Activated CD4-positive, alpha-beta T cell treated with anti-CD3 and anti-CD28 coated beads for 36 hours (primary cell): ENCODE measurements around the gene TIGD7. TPM values are rescaled to one million over a fixed set of nuclear protein-coding genes. Genes with fewer than 3 reads are reported as not detected.

Experiments used
- ATAC-seq: fragments of 200-7000 bp; cut with Tn5 transposase; one replicate; pipeline ENCODE4 v1.10.0; 2021; ENCODE audit warnings: mild to moderate bottlenecking, moderate library complexity
- CTCF ChIA-PET: fragments of 350-600 bp; sonication (Branson Sonifier 250); formaldehyde crosslinking; loops from one replicate; lab custom pipeline; 2021; ENCODE audit warnings: antibody characterized with exemption; lab: Charles Lee
- POLR2A ChIA-PET: fragments of 350-600 bp; sonication (Branson Sonifier 250); formaldehyde crosslinking; loops from one replicate; lab custom pipeline; 2021; ENCODE audit warnings: antibody characterized with exemption, inconsistent platforms; lab: Charles Lee
- DNase-seq: peaks from one replicate; pipeline ENCODE4 v3.0.0-alpha.2; 2020
- H3K27ac Mint-ChIP-seq: one replicate; pipeline ENCODE4 v1.8.0; 2021; ENCODE audit warnings: mixed read lengths
- H3K27me3 Mint-ChIP-seq: one replicate; pipeline ENCODE4 v1.8.0; 2021; ENCODE audit warnings: mixed read lengths
- H3K36me3 Mint-ChIP-seq: one replicate; pipeline ENCODE4 v1.8.0; 2021; ENCODE audit warnings: low read depth, mixed read lengths
- H3K4me1 Mint-ChIP-seq: one replicate; pipeline ENCODE4 v1.8.0; 2021; ENCODE audit warnings: mixed read lengths
- H3K4me3 Mint-ChIP-seq: one replicate; pipeline ENCODE4 v1.8.0; 2021; ENCODE audit warnings: mild to moderate bottlenecking, moderate library complexity, mixed read lengths
- H3K9me3 Mint-ChIP-seq: one replicate; pipeline ENCODE4 v1.8.0; 2021; ENCODE audit warnings: low read depth, mixed read lengths
- intact Hi-C, 2 experiments: fragments of 100-400 bp; cut with DNase I in 1 of 2; cut with micrococcal nuclease in 1 of 2; formaldehyde crosslinking; loops; one replicate each; pipeline versions ENCODE4 v1.14.2 to v1.15.1; 2022 to 2024; cut with DNase I, micrococcal nuclease
- total RNA-seq, 2 experiments: library from RNA; stranded (reverse); gene quantifications; one replicate each; pipeline ENCODE4 v1.2.3, GENCODE V29; 2021

TIGD7 gene
- total RNA-seq, 2 experiments from 2014 or later = 2.9 TPM

- POLR2A ChIA-PET = no interaction called here
- no peak for DNase-seq
These were observed 6.3 kb upstream of the TIGD7 start for GRCh38 chr16:3311496-3311895.

GRCh38 chr16:3306078-3306477 lies 848 bp upstream of the TIGD7 start:
- intact Hi-C loops = loop anchor here in 1 of 2 experiments (1.0 to 5.0 kb wide), 2 partner anchors 11 to 76 kb away; no protein-coding TSS in a partner anchor
- peak overlapping the region; percentile 75 for H3K4me3 Mint-ChIP-seq
- peaks cover 15% of the 10 kb centered on the region for H3K4me1 Mint-ChIP-seq
- peak overlapping the region; percentile 83 for H3K27ac Mint-ChIP-seq
- DNase-seq (no peak), ATAC-seq (no peak)
- ChIA-PET CTCF (interaction anchor here (0.6 kb wide), 1 partner anchor 268 kb away, joined by 3 read pairs; no protein-coding TSS in a partner anchor), POLR2A (no interaction called here)
- H3K36me3 Mint-ChIP-seq = peaks cover 75% of the 10 kb centered on the region
- no peaks in the 10 kb centered on the region for H3K27me3 Mint-ChIP-seq
- peaks cover 27% of the 10 kb centered on the region for H3K9me3 Mint-ChIP-seq

More at GRCh38 chr16:3311496-3311895, 6.3 kb upstream of the TIGD7 start:
- peak; percentile 19 for ATAC-seq
- peaks cover 59% of the 10 kb centered on the region for H3K9me3 Mint-ChIP-seq
- CTCF ChIA-PET = interaction anchor here (1.4 kb wide), 1 partner anchor 44 kb away, joined by 4 read pairs; the partner anchor contains the start of gene OR2C1
- no peak overlapping the region for H3K27ac Mint-ChIP-seq
- peaks cover 2% of the 10 kb centered on the region for H3K4me1 Mint-ChIP-seq
- H3K27me3 Mint-ChIP-seq = no peaks in the 10 kb centered on the region
- intact Hi-C loops = no loop called here
- H3K4me3 Mint-ChIP-seq = no peak overlapping the region
- H3K36me3 Mint-ChIP-seq = peaks cover 98% of the 10 kb centered on the region

GRCh38 chr16:3304370-3304769 lies 860 bp downstream of the TIGD7 start:
- DNase-seq (no peak), ATAC-seq (no peak)
- ChIA-PET CTCF (interaction anchor here (0.5 to 0.7 kb wide), 3 partner anchors 18 to 256 kb away, joined by 3 read pairs; no protein-coding TSS in a partner anchor), POLR2A (no interaction called here)
- Mint-ChIP-seq H3K4me3 (peak overlapping the region; percentile 75), H3K27me3 (no peaks in the 10 kb centered on the region), H3K4me1 (peaks cover 15% of the 10 kb centered on the region), H3K36me3 (peaks cover 75% of the 10 kb centered on the region), H3K27ac (peak overlapping the region; percentile 84), H3K9me3 (peaks cover 39% of the 10 kb centered on the region)
- intact Hi-C loops = loop anchor here (2.0 kb wide), 2 partner anchors 22 to 196 kb away; partner anchors contain the start of genes CLUAP1 (in 1 of the 2) and ZNF263 (in 1 of the 2)

GRCh38 chr16:3295783-3296182 lies 9.4 kb downstream of the TIGD7 start:
- Mint-ChIP-seq H3K27ac (no peak overlapping the region), H3K36me3 (peaks cover 70% of the 10 kb centered on the region), H3K9me3 (peaks cover 70% of the 10 kb centered on the region), H3K4me3 (no peak overlapping the region), H3K4me1 (no peaks in the 10 kb centered on the region), H3K27me3 (no peaks in the 10 kb centered on the region)
- CTCF ChIA-PET = interaction anchor here (1.2 to 1.6 kb wide), 2 partner anchors 17 to 29 kb away, joined by 4 to 7 read pairs; no protein-coding TSS in a partner anchor
- no peak for ATAC-seq
- DNase-seq = no peak
- POLR2A ChIA-PET = no interaction called here
- intact Hi-C loops = no loop called here

GRCh38 chr16:3295209-3295608 lies 10.0 kb downstream of the TIGD7 start:
- no peaks in the 10 kb centered on the region for H3K27me3 Mint-ChIP-seq
- H3K27ac Mint-ChIP-seq = no peak overlapping the region
- H3K36me3 Mint-ChIP-seq = peaks cover 70% of the 10 kb centered on the region
- CTCF ChIA-PET = interaction anchor here (1.2 kb wide), 1 partner anchor 28 kb away, joined by 7 read pairs; no protein-coding TSS in a partner anchor
- peaks cover 66% of the 10 kb centered on the region for H3K9me3 Mint-ChIP-seq
- DNase-seq = no peak
- POLR2A ChIA-PET = no interaction called here
- no peaks in the 10 kb centered on the region for H3K4me1 Mint-ChIP-seq
- H3K4me3 Mint-ChIP-seq = no peak overlapping the region
- intact Hi-C loops = no loop called here
- ATAC-seq = no peak

GRCh38 chr16:3292604-3293003 lies 12.6 kb downstream of the TIGD7 start:
- POLR2A ChIA-PET = no interaction called here
- DNase-seq = no peak
- no peak overlapping the region for H3K4me3 Mint-ChIP-seq
- H3K4me1 Mint-ChIP-seq = no peaks in the 10 kb centered on the region
- intact Hi-C loops = no loop called here
- no peak for ATAC-seq
- peaks cover 58% of the 10 kb centered on the region for H3K9me3 Mint-ChIP-seq
- no peak overlapping the region for H3K27ac Mint-ChIP-seq
- H3K27me3 Mint-ChIP-seq = no peaks in the 10 kb centered on the region
- CTCF ChIA-PET = interaction anchor here (0.6 to 1.2 kb wide), 2 partner anchors 8 to 31 kb away, joined by 3 to 4 read pairs; no protein-coding TSS in a partner anchor
- peaks cover 82% of the 10 kb centered on the region for H3K36me3 Mint-ChIP-seq

GRCh38 chr16:3289998-3290673 lies 15.1 kb downstream of the TIGD7 start:
- DNase-seq (no peak), ATAC-seq (no peak)
- Mint-ChIP-seq H3K27ac (no peak overlapping the region), H3K27me3 (no peaks in the 10 kb centered on the region), H3K4me1 (peaks cover 7% of the 10 kb centered on the region), H3K9me3 (peaks cover 55% of the 10 kb centered on the region), H3K36me3 (peaks cover 93% of the 10 kb centered on the region), H3K4me3 (no peak overlapping the region)
- CTCF ChIA-PET = interaction anchor here (0.6 kb wide), 1 partner anchor 188 kb away, joined by 4 read pairs; no protein-coding TSS in a partner anchor
- intact Hi-C loops = no loop called here
- POLR2A ChIA-PET = no interaction called here

GRCh38 chr16:3285131-3285530 lies 20.1 kb downstream of the TIGD7 start:
- H3K36me3 Mint-ChIP-seq = peaks cover 64% of the 10 kb centered on the region
- intact Hi-C loops = no loop called here

GRCh38 chr16:3283543-3284447 lies 21.4 kb downstream of the TIGD7 start:
- Mint-ChIP-seq H3K27me3 (no peaks in the 10 kb centered on the region), H3K4me1 (peaks cover 24% of the 10 kb centered on the region), H3K27ac (peak overlapping the region; percentile 97), H3K9me3 (peaks cover 13% of the 10 kb centered on the region), H3K4me3 (peak overlapping the region; percentile 90), H3K36me3 (peaks cover 51% of the 10 kb centered on the region)
- intact Hi-C loops = loop anchor here (1.0 to 2.0 kb wide), 16 partner anchors 19 to 970 kb away; partner anchors contain the start of genes CLUAP1 (in 2 of the 2), TIGD7 (in 2 of the 2), ZNF174 (in 2 of the 2) and ZNF200 (in 2 of the 2)
- POLR2A ChIA-PET = interaction anchor here (0.6 to 1.3 kb wide), 4 partner anchors 68 to 161 kb away, joined by 3 to 5 read pairs (median 3); no protein-coding TSS in a partner anchor
- ATAC-seq (no peak), DNase-seq (no peak)
- CTCF ChIA-PET = interaction anchor here (0.6 to 3.2 kb wide), 7 partner anchors 9 to 179 kb away, joined by 3 to 21 read pairs (median 3); no protein-coding TSS in a partner anchor

More at GRCh38 chr16:3285131-3285530, 20.1 kb downstream of the TIGD7 start:
- Mint-ChIP-seq H3K27me3 (no peaks in the 10 kb centered on the region), H3K9me3 (peaks cover 22% of the 10 kb centered on the region), H3K4me3 (peak overlapping the region; percentile 90), H3K4me1 (peaks cover 24% of the 10 kb centered on the region), H3K27ac (no peak overlapping the region)
- CTCF ChIA-PET = interaction anchor here (1.3 to 3.2 kb wide), 4 partner anchors 12 to 32 kb away, joined by 3 to 21 read pairs (median 4); no protein-coding TSS in a partner anchor
- ATAC-seq (no peak), DNase-seq (no peak)
- POLR2A ChIA-PET = interaction anchor here (0.7 kb wide), 1 partner anchor 220 kb away, joined by 3 read pairs; the partner anchor contains the start of gene IL32

- ChIA-PET CTCF (interaction anchor here (0.6 to 3.2 kb wide), 3 partner anchors 16 to 190 kb away, joined by 3 to 21 read pairs (median 3); partner anchors contain the start of gene ZNF213), POLR2A (interaction anchor here (0.6 to 1.3 kb wide), 5 partner anchors 68 to 162 kb away, joined by 3 to 5 read pairs (median 3); partner anchors contain the start of genes ZNF174, ZNF213 and ZSCAN32)
- Mint-ChIP-seq H3K27ac (peak within 1 kb of the TSS; percentile 97), H3K4me3 (peak within 1 kb of the TSS; percentile 90), H3K4me1 (peaks cover 24% of the 10 kb centered on the region), H3K27me3 (no peaks in the 10 kb centered on the region), H3K36me3 (peaks cover 42% of the 10 kb centered on the region), H3K9me3 (peaks cover 13% of the 10 kb centered on the region)
- DNase-seq (peak; percentile 96), ATAC-seq (peak; percentile 91)
- intact Hi-C loops = loop anchor here (1.0 to 2.0 kb wide), 19 partner anchors 19 to 970 kb away; partner anchors contain the start of genes CLUAP1 (in 2 of the 2), TIGD7 (in 2 of the 2), ZNF174 (in 2 of the 2) and ZNF200 (in 2 of the 2)
These were observed 22.3 kb downstream of the TIGD7 start, which contains the start of gene ZNF263 for GRCh38 chr16:3282730-3283542. Gene ZNF263, plus strand, starts transcription at chr16:3283491. Its CDS starts 328 bp downstream, at chr16:3283819.
